GM12878 (cell line): Measurements from ENCODE around the gene DIAPH2. TPM values are rescaled to one million over a fixed set of nuclear protein-coding genes. Genes with fewer than 3 reads are reported as not detected.

Experiments
- ATAC-seq: fragments of 200-7000 bp; cut with Tn5 transposase; 3 replicates; pipeline ENCODE4 v1.9.1; 2020; ENCODE audit warnings: mild to moderate bottlenecking, moderate library complexity
- BruUV-seq: library from RNA; stranded (reverse); fragments of 400-500 nt; replicated peaks from 2 replicates; lab custom pipeline; 2021; lab: Mats Ljungman, UMichigan
- CTCF ChIA-PET: fragments of 300-600 bp; sonication (Branson Sonifier 250); formaldehyde crosslinking; extraction: SDS; loops from one replicate; lab custom pipeline; 2021; ENCODE audit warnings: inconsistent platforms; lab: Yijun Ruan, JAX
- POLR2A ChIA-PET: fragments of 350-600 bp; formaldehyde crosslinking; extraction: SDS; loops from one replicate; lab custom pipeline; 2021; ENCODE audit warnings: inconsistent platforms; lab: Charles Lee
- RAD21 ChIA-PET: fragments of 300-600 bp; sonication (Branson Sonifier 250); formaldehyde crosslinking; loops from one replicate; lab custom pipeline; 2023; ENCODE audit warnings: antibody characterized with exemption; ENCODE audit not compliant: unreplicated experiment; lab: Charles Lee
- SMC1A ChIA-PET: fragments of 300-600 bp; sonication (Branson Sonifier 250); formaldehyde crosslinking; loops from one replicate; lab custom pipeline; 2023; ENCODE audit not compliant: unreplicated experiment, uncharacterized antibody; lab: Charles Lee
- DNase-seq: peaks from one replicate; pipeline ENCODE4 v3.0.0-alpha.2; 2011; ENCODE audit warnings: low read depth, low spot score
- FAIRE-seq: peaks from 3 replicates; lab custom pipeline; 2011; peaks lifted over from hg19 to GRCh38; lab: Jason Lieb, UNC
- H2AFZ ChIP-seq: 2 replicates; pipeline ENCODE4 v1.6.0; 2011; ENCODE audit warnings: low read depth, low read length, control low read depth; ENCODE audit not compliant: control insufficient read depth
- H3K27ac ChIP-seq: 2 replicates; pipeline ENCODE4 v1.5.1; 2011; ENCODE audit warnings: control low read depth; ENCODE audit not compliant: control insufficient read depth, insufficient read depth
- H3K27me3 ChIP-seq, 2 experiments: replicated peaks in 1 of 2; 2 replicates each; pipeline versions ENCODE4 v1.6.0 to v1.6.1; 2011; ENCODE audit warnings: low read length in 1 of 2; ENCODE audit not compliant: control insufficient read depth in 2 of 2, insufficient read depth in 2 of 2
- H3K36me3 ChIP-seq, 2 experiments: 2 replicates each; pipeline ENCODE4 v1.5.1; 2011; ENCODE audit warnings: low read length in 1 of 2; ENCODE audit not compliant: control insufficient read depth in 2 of 2, insufficient read depth in 2 of 2
- H3K4me1 ChIP-seq: 2 replicates; pipeline ENCODE4 v1.6.1; 2011; ENCODE audit warnings: mild to moderate bottlenecking, low read length, moderate library complexity, mixed read lengths; ENCODE audit not compliant: control insufficient read depth, insufficient read depth
- H3K4me2 ChIP-seq: 2 replicates; pipeline ENCODE4 v1.6.0; 2011; ENCODE audit warnings: control low read depth; ENCODE audit not compliant: control insufficient read depth, insufficient read depth
- H3K4me3 ChIP-seq: fragments of 200-600 bp; sonication (generic); 2 replicates; pipeline ENCODE4 v1.5.1; 2016
- H3K79me2 ChIP-seq: 2 replicates; pipeline ENCODE4 v1.6.0; 2011; ENCODE audit warnings: low read length; ENCODE audit not compliant: control insufficient read depth, insufficient read depth
- H3K9ac ChIP-seq: 2 replicates; pipeline ENCODE4 v1.8.0; 2011; ENCODE audit warnings: low read length, control low read depth, mixed read lengths; ENCODE audit not compliant: control insufficient read depth, insufficient read depth
- H3K9me3 ChIP-seq: replicated peaks from 3 replicates; pipeline ENCODE4 v1.5.1; 2011; ENCODE audit warnings: mild to moderate bottlenecking, low read length; ENCODE audit not compliant: control insufficient read depth, insufficient read depth
- H4K20me1 ChIP-seq: 2 replicates; pipeline ENCODE4 v1.6.0; 2011; ENCODE audit not compliant: control insufficient read depth, insufficient read depth
- BACH1 ChIP-seq: fragments of 450-650 bp; IDR thresholded peaks from 2 replicates; pipeline ENCODE4 v1.6.1; 2017; ENCODE audit warnings: mild to moderate bottlenecking, borderline replicate concordance
- BRCA1 ChIP-seq: IDR thresholded peaks from 2 replicates; pipeline ENCODE4 v1.6.1; 2011; ENCODE audit warnings: low read depth, low read length, improper control_type of control experiment
- CBFB ChIP-seq: IDR thresholded peaks from 2 replicates; pipeline ENCODE4 v1.6.1; 2016; ENCODE audit warnings: antibody characterized with exemption, low read depth
- EED ChIP-seq: sonication (generic); IDR thresholded peaks from 2 replicates; pipeline ENCODE4 v1.6.1; 2016; ENCODE audit warnings: antibody characterized with exemption, low read depth
- ESRRA ChIP-seq: IDR thresholded peaks from 2 replicates; pipeline ENCODE4 v1.6.1; 2012; ENCODE audit warnings: mild to moderate bottlenecking, low read length, improper control_type of control experiment
- GABPA ChIP-seq: IDR thresholded peaks from 2 replicates; pipeline ENCODE4 v1.6.1; 2014; ENCODE audit warnings: antibody characterized with exemption, low read depth, mild to moderate bottlenecking, inconsistent platforms
- MEF2A ChIP-seq: IDR thresholded peaks from 2 replicates; pipeline ENCODE4 v1.6.1; 2011; ENCODE audit warnings: low read depth, mild to moderate bottlenecking, low read length, moderate library complexity; ENCODE audit not compliant: insufficient read depth
- MEF2B ChIP-seq: fragments of 450-650 bp; IDR thresholded peaks from 2 replicates; pipeline ENCODE4 v1.6.1; 2018; ENCODE audit warnings: mild to moderate bottlenecking, moderate library complexity; ENCODE audit not compliant: partially characterized antibody, poor library complexity, severe bottlenecking
- NFIC ChIP-seq: IDR thresholded peaks from 2 replicates; pipeline ENCODE4 v1.6.1; 2012; ENCODE audit warnings: low read depth, mild to moderate bottlenecking, inconsistent platforms, low read length, moderate library complexity
- NR2F1 ChIP-seq: fragments of 450-650 bp; conservative IDR thresholded peaks from 2 replicates; pipeline ENCODE4 v1.6.1; 2017; ENCODE audit warnings: mild to moderate bottlenecking
- POLR2AphosphoS5 ChIP-seq: IDR thresholded peaks from 2 replicates; pipeline ENCODE4 v1.6.1; 2011; ENCODE audit warnings: mild to moderate bottlenecking, low read length, inconsistent platforms
- SREBF1 ChIP-seq: IDR thresholded peaks from 2 replicates; pipeline ENCODE4 v1.6.1; 2012; ENCODE audit warnings: mild to moderate bottlenecking, low read length
- TAF1 ChIP-seq: IDR thresholded peaks from 2 replicates; pipeline ENCODE4 v1.6.1; 2011; ENCODE audit warnings: mild to moderate bottlenecking, low read depth, low read length, borderline replicate concordance
- WRNIP1 ChIP-seq: IDR thresholded peaks from 2 replicates; pipeline ENCODE4 v1.6.1; 2011; ENCODE audit warnings: low read depth, low read length, improper control_type of control experiment, borderline replicate concordance
- ZBED1 ChIP-seq: IDR thresholded peaks from 2 replicates; pipeline ENCODE4 v1.6.1; 2016; ENCODE audit warnings: borderline replicate concordance
- WGBS: methylation state at CpG from one replicate; pipeline ENCODE4 v1.1.6; 2016; ENCODE audit warnings: low lambda C conversion rate; ENCODE audit not compliant: insufficient replicate concordance, insufficient coverage; ENCODE audit errors: missing lambda C conversion rate; 5-methylcytosine and 5-hydroxymethylcytosine counted together
- in situ Hi-C: fragments of 300-500 bp; cut with MboI; formaldehyde crosslinking; loops from 9 replicates; pipeline ENCODE4 v1.14.3; 2018; ENCODE audit warnings: mixed read lengths
- intact Hi-C: fragments of 100-400 bp; cut with micrococcal nuclease; formaldehyde crosslinking; loops from one replicate; pipeline ENCODE4 v1.14.2; 2022; ENCODE audit not compliant: unreplicated experiment
- polyA plus RNA-seq, 11 experiments: library from polyadenylated mRNA; depleted of rRNA in 4 of 11; unstranded in 6 of 11; stranded (reverse) in 5 of 11; fragments of >200 nt; fragmentation: Nextera tagmentation in 4 of 11; fragmentation: Illumina TruSeq in 1 of 11; extraction: Ambion mirVana in 4 of 11; extraction: Trizol in 1 of 11; gene quantifications; 1 replicate in 1 of 11; 2 replicates in 10 of 11; pipeline versions ENCODE4 v1.2.1 to v1.2.3, GENCODE V29; 2011 to 2016; ENCODE audit warnings: inconsistent platforms in 2 of 11, missing spikeins in 2 of 11, low read depth in 1 of 11
- total RNA-seq, 4 experiments: library from RNA; depleted of rRNA in 3 of 4; stranded (reverse); fragments of >200 nt in 3 of 4; fragmentation: Illumina TruSeq in 1 of 4; extraction: Trizol in 1 of 4; gene quantifications; 2 replicates each; pipeline versions ENCODE4 v1.2.1 to v1.2.3, GENCODE V29; 2013 to 2021
- TF ChIP-seq, protein P1 (sequence below): fragments of 450-650 bp; conservative IDR thresholded peaks from 2 replicates; pipeline ENCODE4 v1.6.1; 2017; ENCODE audit warnings: mild to moderate bottlenecking, moderate library complexity
- TF ChIP-seq, protein P2 (sequence below): fragments of 450-650 bp; IDR thresholded peaks from 2 replicates; pipeline ENCODE4 v1.6.1; 2017; ENCODE audit warnings: low read depth, mild to moderate bottlenecking, moderate library complexity
- TF ChIP-seq, protein P3 (sequence below): IDR thresholded peaks from 2 replicates; pipeline ENCODE4 v1.6.1; 2012; ENCODE audit warnings: low read length, inconsistent platforms

The DIAPH2 gene
- total and polyA plus RNA-seq, 10 of the 15 experiments (the other 5 are each of a cell fraction or from before 2014, with no cell fraction given), result 2.2 to 16.6 (median 8.8) TPM

DNA sequence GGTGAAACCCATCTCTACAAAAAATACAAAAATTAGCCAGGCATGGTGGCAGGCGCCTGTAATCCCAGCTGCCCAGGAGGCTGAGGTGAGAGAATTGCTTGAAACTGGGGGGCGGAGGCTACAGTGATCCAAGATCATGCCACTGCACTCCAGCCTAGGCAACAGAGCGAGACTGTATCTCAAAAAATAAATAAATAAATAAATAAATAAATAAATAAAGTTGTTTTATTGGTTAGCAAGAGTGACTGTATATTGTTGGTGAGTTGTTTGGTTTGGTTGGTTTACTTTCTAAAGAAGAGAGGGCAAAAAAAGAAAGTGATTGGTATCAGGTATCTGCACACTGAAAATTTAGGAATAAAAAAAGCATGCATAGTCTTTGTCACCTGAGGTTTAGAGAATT, 700.0 kb downstream of the DIAPH2 start:
- H3K9ac ChIP-seq, result no peak overlapping the region
- H3K4me3 ChIP-seq, result no peak overlapping the region
- no peak overlapping the region for H3K4me2 ChIP-seq
- H3K9me3 ChIP-seq, result no peaks in the 10 kb centered on the region; the same call in 2 of the 3 replicates
- no peak overlapping the region for H2AFZ ChIP-seq
- no peak for DNase-seq
- in situ Hi-C loops, result no loop called here
- no peaks in the 10 kb centered on the region for H3K27me3 ChIP-seq
- TF ChIP-seq POLR2AphosphoS5, result no peak
- TF ChIP-seq CBFB, result no peak
- TF ChIP-seq NFIC, result no peak
- TF ChIP-seq MEF2A, result no peak
- TF ChIP-seq, protein P1, sequence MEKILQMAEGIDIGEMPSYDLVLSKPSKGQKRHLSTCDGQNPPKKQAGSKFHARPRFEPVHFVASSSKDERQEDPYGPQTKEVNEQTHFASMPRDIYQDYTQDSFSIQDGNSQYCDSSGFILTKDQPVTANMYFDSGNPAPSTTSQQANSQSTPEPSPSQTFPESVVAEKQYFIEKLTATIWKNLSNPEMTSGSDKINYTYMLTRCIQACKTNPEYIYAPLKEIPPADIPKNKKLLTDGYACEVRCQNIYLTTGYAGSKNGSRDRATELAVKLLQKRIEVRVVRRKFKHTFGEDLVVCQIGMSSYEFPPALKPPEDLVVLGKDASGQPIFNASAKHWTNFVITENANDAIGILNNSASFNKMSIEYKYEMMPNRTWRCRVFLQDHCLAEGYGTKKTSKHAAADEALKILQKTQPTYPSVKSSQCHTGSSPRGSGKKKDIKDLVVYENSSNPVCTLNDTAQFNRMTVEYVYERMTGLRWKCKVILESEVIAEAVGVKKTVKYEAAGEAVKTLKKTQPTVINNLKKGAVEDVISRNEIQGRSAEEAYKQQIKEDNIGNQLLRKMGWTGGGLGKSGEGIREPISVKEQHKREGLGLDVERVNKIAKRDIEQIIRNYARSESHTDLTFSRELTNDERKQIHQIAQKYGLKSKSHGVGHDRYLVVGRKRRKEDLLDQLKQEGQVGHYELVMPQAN, result no peak
- TF ChIP-seq, protein P2, sequence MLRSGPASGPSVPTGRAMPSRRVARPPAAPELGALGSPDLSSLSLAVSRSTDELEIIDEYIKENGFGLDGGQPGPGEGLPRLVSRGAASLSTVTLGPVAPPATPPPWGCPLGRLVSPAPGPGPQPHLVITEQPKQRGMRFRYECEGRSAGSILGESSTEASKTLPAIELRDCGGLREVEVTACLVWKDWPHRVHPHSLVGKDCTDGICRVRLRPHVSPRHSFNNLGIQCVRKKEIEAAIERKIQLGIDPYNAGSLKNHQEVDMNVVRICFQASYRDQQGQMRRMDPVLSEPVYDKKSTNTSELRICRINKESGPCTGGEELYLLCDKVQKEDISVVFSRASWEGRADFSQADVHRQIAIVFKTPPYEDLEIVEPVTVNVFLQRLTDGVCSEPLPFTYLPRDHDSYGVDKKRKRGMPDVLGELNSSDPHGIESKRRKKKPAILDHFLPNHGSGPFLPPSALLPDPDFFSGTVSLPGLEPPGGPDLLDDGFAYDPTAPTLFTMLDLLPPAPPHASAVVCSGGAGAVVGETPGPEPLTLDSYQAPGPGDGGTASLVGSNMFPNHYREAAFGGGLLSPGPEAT, result no peak
- TF ChIP-seq BRCA1, result no peak
- TF ChIP-seq BACH1, result no peak
- TF ChIP-seq GABPA, result no peak
- no peak for TF ChIP-seq ZBED1
- no peak for TF ChIP-seq TAF1
- no peak for TF ChIP-seq EED
- no peak for TF ChIP-seq WRNIP1
- TF ChIP-seq, protein P3, sequence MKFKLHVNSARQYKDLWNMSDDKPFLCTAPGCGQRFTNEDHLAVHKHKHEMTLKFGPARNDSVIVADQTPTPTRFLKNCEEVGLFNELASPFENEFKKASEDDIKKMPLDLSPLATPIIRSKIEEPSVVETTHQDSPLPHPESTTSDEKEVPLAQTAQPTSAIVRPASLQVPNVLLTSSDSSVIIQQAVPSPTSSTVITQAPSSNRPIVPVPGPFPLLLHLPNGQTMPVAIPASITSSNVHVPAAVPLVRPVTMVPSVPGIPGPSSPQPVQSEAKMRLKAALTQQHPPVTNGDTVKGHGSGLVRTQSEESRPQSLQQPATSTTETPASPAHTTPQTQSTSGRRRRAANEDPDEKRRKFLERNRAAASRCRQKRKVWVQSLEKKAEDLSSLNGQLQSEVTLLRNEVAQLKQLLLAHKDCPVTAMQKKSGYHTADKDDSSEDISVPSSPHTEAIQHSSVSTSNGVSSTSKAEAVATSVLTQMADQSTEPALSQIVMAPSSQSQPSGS, result no peak
- no peak for TF ChIP-seq MEF2B
- TF ChIP-seq SREBF1, result no peak
- TF ChIP-seq NR2F1, result no peak
- TF ChIP-seq ESRRA, result no peak
- POLR2A ChIA-PET, result no interaction called here
- 61% methylated on average over 3 of the region's 3 CpGs for WGBS
- no peak for ATAC-seq
- no peaks in the 10 kb centered on the region for H3K36me3 ChIP-seq
- BruUV-seq, result no TSS peak
- no peaks in the 10 kb centered on the region for H4K20me1 ChIP-seq
- intact Hi-C loops, result no loop called here
- RAD21 ChIA-PET, result no interaction called here
- H3K27ac ChIP-seq, result no peak overlapping the region
- CTCF ChIA-PET, result no interaction called here
- H3K79me2 ChIP-seq, result no peaks in the 10 kb centered on the region
- no peak for FAIRE-seq
- H3K4me1 ChIP-seq, result no peaks in the 10 kb centered on the region
- SMC1A ChIA-PET, result no interaction called here
